HPDE6-E6E7 (cell line): ENCODE data around the gene ADGRG1.

Experiments
- DNase-seq: peaks from one replicate; pipeline ENCODE4 v3.0.0; 2011; ENCODE audit warnings: missing footprints; ENCODE audit errors: extremely low spot score

Gene ADGRG1

GRCh38 chr16:57606147-57606846, 22.1 kb upstream of the ADGRG1 start:
- DNase-seq, result no peak

GRCh38 chr16:57606847-57607501, 21.5 kb upstream of the ADGRG1 start:
- no peak for DNase-seq

- DNase-seq, result no peak
These were observed 20.6 kb upstream of the ADGRG1 start for GRCh38 chr16:57607676-57608461.

- no peak for DNase-seq
These were observed 19.8 kb upstream of the ADGRG1 start for GRCh38 chr16:57608462-57609113.

GRCh38 chr16:57609541-57610401, 18.7 kb upstream of the ADGRG1 start:
- no peak for DNase-seq

- no peak for DNase-seq
These were observed 17.8 kb upstream of the ADGRG1 start for GRCh38 chr16:57610611-57611010.

- no peak for DNase-seq
These were observed 17.2 kb upstream of the ADGRG1 start for GRCh38 chr16:57611181-57611580.

- DNase-seq, result no peak
These were observed 16.7 kb upstream of the ADGRG1 start for GRCh38 chr16:57611706-57612105.

- no peak for DNase-seq
These were observed 15.9 kb upstream of the ADGRG1 start for GRCh38 chr16:57612494-57612893.

- DNase-seq, result no peak
These were observed 14.9 kb upstream of the ADGRG1 start for GRCh38 chr16:57613514-57613913.

GRCh38 chr16:57614536-57614935, 13.9 kb upstream of the ADGRG1 start:
- DNase-seq, result no peak

- no peak for DNase-seq
These were observed 13.5 kb upstream of the ADGRG1 start for GRCh38 chr16:57614944-57615343.

GRCh38 chr16:57615813-57616212, 12.6 kb upstream of the ADGRG1 start:
- no peak for DNase-seq

- no peak for DNase-seq
These were observed 12.2 kb upstream of the ADGRG1 start for GRCh38 chr16:57616241-57616640.

- no peak for DNase-seq
These were observed 11.6 kb upstream of the ADGRG1 start for GRCh38 chr16:57616876-57617275.

GRCh38 chr16:57617604-57618111, 10.8 kb upstream of the ADGRG1 start:
- no peak for DNase-seq

GRCh38 chr16:57618296-57619132, 9.9 kb upstream of the ADGRG1 start:
- DNase-seq, result no peak

GRCh38 chr16:57619133-57619605, 9.3 kb upstream of the ADGRG1 start:
- DNase-seq, result no peak

- peak; percentile 95 for DNase-seq
These were observed 8.7 kb upstream of the ADGRG1 start for GRCh38 chr16:57619606-57620334.
